ENCODE measurements around the gene RIN1. TPM values are rescaled to one million over a fixed set of nuclear protein-coding genes. Genes with fewer than 3 reads are reported as not detected.

Gene RIN1
- total and polyA plus RNA-seq, 7 experiments from 2014 or later, result 1.4 to 22.9 (median 9.1) TPM

DNA sequence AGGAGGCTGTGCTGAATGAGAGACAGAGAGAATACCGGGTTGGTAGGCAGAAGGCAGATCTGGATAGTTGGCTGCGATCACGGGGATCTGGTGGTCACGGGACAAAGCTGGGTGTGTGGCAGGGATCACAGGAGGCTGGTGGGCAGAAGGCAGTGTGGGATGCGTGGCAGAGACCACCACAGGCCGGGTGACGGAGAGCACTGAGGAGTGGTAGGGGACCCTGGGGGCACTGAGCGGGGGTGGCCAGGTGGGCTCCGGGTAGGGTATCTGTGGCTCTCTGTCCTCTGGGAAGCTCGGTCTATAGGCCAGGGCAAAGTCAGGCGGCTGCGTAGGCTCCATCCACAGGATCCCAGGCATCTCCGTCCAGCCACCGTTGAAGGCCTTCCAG is 20.7 kb downstream of the RIN1 start:
- Mint-ChIP-seq H3K36me3 (peaks cover 0 to 12% (median 0%) of the 10 kb centered on the region in 5 donors), H3K9me3 (peaks cover 0 to 5% (median 0%) of the 10 kb centered on the region in 11 donors), H3K4me3 (peak overlapping the region in 9 of 10 donors; percentile 37 to 83 (median 72)), H3K27ac (peak overlapping the region; percentile 15 to 100 (median 97)), H3K4me1 (peaks cover 35 to 67% (median 51%) of the 10 kb centered on the region in 7 donors), H3K27me3 (peaks cover 0 to 9% (median 0%) of the 10 kb centered on the region in 5 donors)
- H3K4me3 ChIP-seq (ENCODE audit: low read length), result no peak overlapping the region
- ChIA-PET CTCF (no interaction called here), POLR2A (interaction anchor here (0.7 to 1.2 kb wide), 6 partner anchors 11 to 313 kb away, joined by 3 to 5 read pairs (median 4); partner anchors contain the start of genes B4GAT1, BANF1 and EIF1AD)
- peaks cover 33 to 59% of the 10 kb centered on the region in 2 donors for H3K4me1 ChIP-seq (ENCODE audit: control insufficient read depth in 2 of 2, insufficient read depth in 2 of 2, low read length in 2 of 2)
- intact Hi-C loops (cut with micrococcal nuclease), result loop anchor here in 1 of 2 donors (5.0 kb wide), 1 partner anchor 1192 kb away; the partner anchor contains the start of genes CDK2AP2 and PITPNM1
- peak overlapping the region; percentile 99 for H3K27ac ChIP-seq (ENCODE audit: low read depth, low read length)
- ATAC-seq (no peak), DNase-seq (no peak)
- H3K27me3 ChIP-seq (ENCODE audit: control insufficient read depth in 2 of 2, insufficient read depth in 2 of 2, low read length in 2 of 2), result no peaks in the 10 kb centered on the region
- no peaks in the 10 kb centered on the region for H3K36me3 ChIP-seq (ENCODE audit: control insufficient read depth in 2 of 3, insufficient read depth in 3 of 3, low read length in 3 of 3)
- H3K9me3 ChIP-seq (ENCODE audit: control insufficient read depth in 2 of 3, low read length in 3 of 3), result no peaks in the 10 kb centered on the region

DNA sequence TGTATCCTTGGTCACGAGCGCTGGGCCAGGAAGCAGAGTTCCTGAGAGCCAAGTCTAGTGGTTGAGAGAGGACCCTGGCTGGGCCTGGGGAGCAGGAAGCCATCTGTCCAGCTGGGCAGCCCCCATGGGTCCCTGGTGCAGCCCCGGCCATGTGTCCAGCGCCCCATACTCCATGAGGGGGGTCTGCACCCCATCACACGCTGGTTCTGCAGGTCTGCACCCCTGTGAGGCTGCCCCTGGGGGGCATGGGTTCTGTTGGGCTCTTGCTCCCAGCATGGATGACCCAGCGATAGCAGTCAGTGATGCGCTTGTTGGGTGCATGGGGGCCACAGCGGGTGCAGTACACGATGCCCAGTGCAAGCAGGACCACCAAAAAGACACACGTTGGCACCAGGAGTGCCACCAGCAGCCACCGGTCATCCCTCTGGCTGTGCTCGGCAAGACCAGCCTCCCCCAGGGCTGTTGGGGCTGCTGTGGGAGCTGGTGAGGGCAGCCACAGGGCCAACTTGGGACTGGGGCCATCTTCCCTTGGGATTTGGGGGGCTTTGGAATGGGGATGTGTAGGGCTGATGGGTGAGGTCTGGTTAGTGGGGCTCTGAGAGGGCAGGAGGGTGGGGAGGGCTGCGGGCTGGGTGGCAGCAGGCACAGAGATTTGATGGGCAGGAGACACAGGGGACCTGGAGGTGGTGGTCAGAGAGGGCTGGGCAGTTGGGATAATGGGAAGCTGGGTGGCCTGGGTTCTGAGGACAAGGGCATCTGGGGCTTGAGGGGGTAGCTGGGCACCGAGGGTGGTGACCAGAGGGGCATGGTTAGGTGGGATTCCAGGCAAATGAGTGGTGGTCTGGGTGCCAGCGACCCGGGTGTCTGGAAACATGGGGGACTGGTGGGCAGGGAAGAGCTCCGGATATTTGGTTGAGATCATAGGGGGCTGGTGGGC is 21.4 kb downstream of the RIN1 start:
- ChIA-PET CTCF (no interaction called here), POLR2A (interaction anchor here (0.7 to 3.9 kb wide), 6 partner anchors 11 to 312 kb away, joined by 3 to 89 read pairs (median 4); partner anchors contain the start of genes B4GAT1, BANF1 and EIF1AD)
- H3K27ac Mint-ChIP-seq, result peak overlapping the region; percentile 66 to 100 (median 98)
- peaks cover 33 to 59% of the 10 kb centered on the region in 2 donors for H3K4me1 ChIP-seq (ENCODE audit: control insufficient read depth in 2 of 2, insufficient read depth in 2 of 2, low read length in 2 of 2)
- ATAC-seq (no peak), DNase-seq (no peak)
- H3K27me3 ChIP-seq (ENCODE audit: control insufficient read depth in 2 of 2, insufficient read depth in 2 of 2, low read length in 2 of 2), result no peaks in the 10 kb centered on the region
- no peaks in the 10 kb centered on the region for H3K9me3 ChIP-seq (ENCODE audit: control insufficient read depth in 2 of 3, low read length in 3 of 3)
- intact Hi-C loops (cut with micrococcal nuclease), result loop anchor here in 1 of 2 donors (5.0 kb wide), 1 partner anchor 1192 kb away; the partner anchor contains the start of genes CDK2AP2 and PITPNM1
- no peak overlapping the region for H3K4me3 ChIP-seq (ENCODE audit: low read length)
- H3K36me3 Mint-ChIP-seq, result peaks cover 0 to 7% (median 0%) of the 10 kb centered on the region in 5 donors
- peaks cover 31 to 61% (median 49%) of the 10 kb centered on the region in 7 donors for H3K4me1 Mint-ChIP-seq
- peak overlapping the region; percentile 99 for H3K27ac ChIP-seq (ENCODE audit: low read depth, low read length)
- peak overlapping the region in 9 of 10 donors; percentile 63 to 97 (median 92) for H3K4me3 Mint-ChIP-seq
- H3K9me3 Mint-ChIP-seq, result peaks cover 0 to 2% (median 0%) of the 10 kb centered on the region in 11 donors
- peaks cover 0 to 9% (median 0%) of the 10 kb centered on the region in 5 donors for H3K27me3 Mint-ChIP-seq
- no peaks in the 10 kb centered on the region for H3K36me3 ChIP-seq (ENCODE audit: control insufficient read depth in 2 of 3, insufficient read depth in 3 of 3, low read length in 3 of 3)

DNA sequence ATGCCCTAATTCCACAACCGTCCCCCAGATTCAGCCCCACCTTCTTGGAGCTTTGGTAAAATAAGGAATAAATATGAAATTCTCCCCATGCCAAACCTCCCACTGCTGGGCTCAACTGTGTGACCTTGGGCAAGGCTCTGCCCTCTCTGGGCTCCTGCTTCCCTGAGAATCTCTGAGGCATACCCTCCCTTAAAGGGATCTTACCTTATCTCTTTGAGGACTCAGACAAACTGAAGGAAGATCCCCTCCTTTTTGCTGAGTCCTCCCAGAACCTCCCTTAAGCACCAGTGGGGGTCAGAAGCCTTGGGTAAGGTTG is 22.1 kb downstream of the RIN1 start:
- H3K4me3 ChIP-seq (ENCODE audit: low read length), result no peak overlapping the region
- peaks cover 31 to 54% of the 10 kb centered on the region in 2 donors for H3K4me1 ChIP-seq (ENCODE audit: control insufficient read depth in 2 of 2, insufficient read depth in 2 of 2, low read length in 2 of 2)
- Mint-ChIP-seq H3K36me3 (peaks cover 0 to 5% (median 0%) of the 10 kb centered on the region in 5 donors), H3K27ac (peak overlapping the region; percentile 66 to 100 (median 98)), H3K9me3 (peaks cover 0 to 2% (median 0%) of the 10 kb centered on the region in 11 donors), H3K27me3 (peaks cover 0 to 6% (median 0%) of the 10 kb centered on the region in 5 donors), H3K4me3 (peak overlapping the region; percentile 63 to 97 (median 92)), H3K4me1 (peaks cover 30 to 54% (median 44%) of the 10 kb centered on the region in 7 donors)
- ChIA-PET POLR2A (interaction anchor here (3.8 to 3.9 kb wide), 2 partner anchors 11 to 21 kb away, joined by 28 to 89 read pairs; partner anchors contain the start of gene RIN1), CTCF (no interaction called here)
- no peaks in the 10 kb centered on the region for H3K9me3 ChIP-seq (ENCODE audit: control insufficient read depth in 2 of 3, low read length in 3 of 3)
- no peaks in the 10 kb centered on the region for H3K36me3 ChIP-seq (ENCODE audit: control insufficient read depth in 2 of 3, insufficient read depth in 3 of 3, low read length in 3 of 3)
- H3K27me3 ChIP-seq (ENCODE audit: control insufficient read depth in 2 of 2, insufficient read depth in 2 of 2, low read length in 2 of 2), result no peaks in the 10 kb centered on the region
- intact Hi-C loops (cut with micrococcal nuclease), result no loop called here
- peak overlapping the region; percentile 99 for H3K27ac ChIP-seq (ENCODE audit: low read depth, low read length)
- ATAC-seq, result no peak
- DNase-seq, result no peak

DNA sequence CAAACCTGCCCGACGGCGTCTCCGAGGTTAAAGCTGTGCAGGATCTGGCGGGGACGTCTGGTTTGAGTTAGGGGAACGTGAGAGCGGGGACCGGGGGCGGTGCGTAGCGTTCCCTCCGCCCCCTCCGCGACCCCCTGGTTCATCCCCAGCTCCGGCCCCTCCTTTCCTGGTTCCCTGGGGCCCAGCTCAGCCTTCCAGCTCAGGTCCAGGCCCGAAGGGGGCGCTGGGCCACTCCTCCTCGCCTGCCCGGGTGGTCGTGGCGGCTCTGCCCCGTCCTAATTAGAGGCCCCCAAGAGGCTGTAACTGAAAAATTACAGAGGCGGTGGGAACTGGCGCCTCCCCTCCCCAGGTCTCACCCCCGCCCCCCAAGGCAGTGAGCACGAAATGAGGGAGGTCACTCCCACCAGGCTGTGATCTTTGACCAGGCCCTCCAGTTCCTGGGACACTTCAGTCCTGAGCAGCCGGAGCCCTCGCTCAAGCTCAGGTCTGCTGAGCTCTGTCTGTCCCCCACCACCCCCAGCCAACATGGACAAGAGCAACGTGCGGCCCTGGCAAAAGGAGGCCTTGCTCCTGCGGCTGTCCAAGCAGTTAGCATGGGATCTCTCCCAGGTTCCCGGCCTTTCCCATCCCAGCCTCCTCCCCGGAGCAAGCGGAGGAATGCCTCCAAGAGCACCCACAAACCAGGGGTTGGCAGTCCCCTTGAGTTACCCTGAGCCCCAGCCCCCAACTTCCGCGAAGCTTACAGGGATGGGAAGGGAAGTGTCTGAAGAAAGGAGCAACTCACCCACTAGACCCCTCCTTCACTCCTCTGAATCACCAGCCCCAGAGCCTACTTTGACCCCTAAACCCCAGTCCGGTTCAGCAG is 22.7 kb downstream of the RIN1 start:
- H3K9me3 ChIP-seq (ENCODE audit: control insufficient read depth in 2 of 3, low read length in 3 of 3), result no peaks in the 10 kb centered on the region
- CTCF ChIA-PET, result interaction anchor here (1.0 to 4.6 kb wide), 9 partner anchors 9 to 76 kb away, joined by 3 to 58 read pairs (median 31); partner anchors contain the start of genes BRMS1 and SLC29A2
- peaks cover 0 to 1% (median 0%) of the 10 kb centered on the region in 11 donors for H3K9me3 Mint-ChIP-seq
- peaks cover 0 to under 1% (median 0%) of the 10 kb centered on the region in 5 donors for H3K27me3 Mint-ChIP-seq
- no peaks in the 10 kb centered on the region for H3K27me3 ChIP-seq (ENCODE audit: control insufficient read depth in 2 of 2, insufficient read depth in 2 of 2, low read length in 2 of 2)
- H3K4me1 Mint-ChIP-seq, result peaks cover 24 to 48% (median 38%) of the 10 kb centered on the region in 7 donors
- POLR2A ChIA-PET, result interaction anchor here (1.0 to 4.0 kb wide), 17 partner anchors 8 to 890 kb away, joined by 3 to 89 read pairs (median 11); partner anchors contain the start of genes B4GAT1, BRMS1, RBM14 and RBM4B
- intact Hi-C loops (cut with micrococcal nuclease), result no loop called here
- H3K36me3 ChIP-seq (ENCODE audit: control insufficient read depth in 2 of 3, insufficient read depth in 3 of 3, low read length in 3 of 3), result no peaks in the 10 kb centered on the region
- DNase-seq (no peak), ATAC-seq (no peak)
- peak overlapping the region; percentile 75 for H3K4me3 ChIP-seq (ENCODE audit: low read length)
- H3K27ac Mint-ChIP-seq, result peak overlapping the region; percentile 93 to 100 (median 98)
- peaks cover 0 to under 1% (median 0%) of the 10 kb centered on the region in 5 donors for H3K36me3 Mint-ChIP-seq
- H3K4me3 Mint-ChIP-seq, result peak overlapping the region; percentile 63 to 97 (median 94)
- H3K4me1 ChIP-seq (ENCODE audit: control insufficient read depth in 2 of 2, insufficient read depth in 2 of 2, low read length in 2 of 2), result peaks cover 25 to 48% of the 10 kb centered on the region in 2 donors
- peak overlapping the region; percentile 99 for H3K27ac ChIP-seq (ENCODE audit: low read depth, low read length)

DNA sequence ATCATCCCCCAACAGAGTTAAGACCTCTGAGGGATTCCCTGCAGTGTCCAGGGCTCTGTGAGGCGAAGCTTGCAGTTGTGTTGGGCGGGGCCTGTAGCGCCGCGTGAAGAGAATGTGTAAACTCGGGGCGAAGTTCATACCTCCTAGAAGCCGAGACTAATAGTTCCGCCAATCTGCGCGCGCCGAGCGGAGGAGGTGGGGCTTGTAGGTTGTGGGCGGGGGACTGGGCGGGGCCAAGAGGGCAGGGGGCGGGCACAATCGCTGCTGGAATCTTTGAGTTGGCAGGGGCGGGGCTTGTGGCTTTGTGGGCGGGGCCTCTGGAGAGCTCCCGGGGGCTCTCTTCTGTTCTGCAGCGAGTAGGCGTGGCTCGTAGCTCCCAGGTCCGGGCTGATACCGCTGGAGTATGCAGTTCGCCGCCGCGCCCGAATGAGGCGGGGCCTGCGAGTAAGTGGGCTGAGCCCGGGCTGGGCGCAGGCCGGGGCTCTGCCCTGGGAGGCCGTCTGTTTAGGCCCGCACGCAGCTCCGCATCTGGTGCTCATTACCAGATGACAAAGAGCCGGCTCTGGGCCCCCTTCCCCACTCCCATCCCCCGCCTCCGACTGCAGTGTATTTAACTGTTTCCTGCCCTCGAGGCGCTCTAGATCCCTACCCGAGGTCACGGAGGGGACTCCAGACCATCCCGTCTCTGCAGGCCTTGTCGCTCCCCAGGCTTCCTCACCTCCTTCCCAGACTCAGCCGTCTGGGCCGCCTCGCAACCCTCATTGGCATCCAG is 23.5 kb downstream of the RIN1 start:
- H3K4me3 ChIP-seq (ENCODE audit: low read length), result peak overlapping the region; percentile 92
- ChIA-PET POLR2A (interaction anchor here (0.6 to 4.0 kb wide), 26 partner anchors 9 to 1568 kb away, joined by 3 to 89 read pairs (median 4); partner anchors contain the start of genes B4GAT1, BRMS1, MRPL11 and RAB1B), CTCF (interaction anchor here (1.0 to 4.6 kb wide), 16 partner anchors 9 to 268 kb away, joined by 3 to 58 read pairs (median 12); partner anchors contain the start of genes BRMS1, MRPL11, RIN1 and SLC29A2)
- H3K4me1 ChIP-seq (ENCODE audit: control insufficient read depth in 2 of 2, insufficient read depth in 2 of 2, low read length in 2 of 2), result peaks cover 17 to 40% of the 10 kb centered on the region in 2 donors
- no peaks in the 10 kb centered on the region for H3K27me3 ChIP-seq (ENCODE audit: control insufficient read depth in 2 of 2, insufficient read depth in 2 of 2, low read length in 2 of 2)
- H3K27ac ChIP-seq (ENCODE audit: low read depth, low read length), result peak overlapping the region; percentile 99
- ATAC-seq (peak; percentile 80), DNase-seq (peak; percentile 97 to 100 (median 98))
- H3K36me3 ChIP-seq (ENCODE audit: control insufficient read depth in 2 of 3, insufficient read depth in 3 of 3, low read length in 3 of 3), result no peaks in the 10 kb centered on the region
- no peaks in the 10 kb centered on the region for H3K9me3 ChIP-seq (ENCODE audit: control insufficient read depth in 2 of 3, low read length in 3 of 3)
- H3K36me3 Mint-ChIP-seq, result no peaks in the 10 kb centered on the region
- H3K9me3 Mint-ChIP-seq, result peaks cover 0 to 1% (median 0%) of the 10 kb centered on the region in 11 donors
- intact Hi-C loops (cut with micrococcal nuclease), result loop anchor here (1.0 kb wide), 14 partner anchors 16 to 453 kb away; partner anchors contain the start of genes BRMS1 (in 2 of the 2), PELI3 (in 2 of the 2), RAB1B (in 2 of the 2) and SLC29A2 (in 2 of the 2)
- H3K4me1 Mint-ChIP-seq, result peaks cover 17 to 40% (median 31%) of the 10 kb centered on the region in 7 donors
- no peaks in the 10 kb centered on the region for H3K27me3 Mint-ChIP-seq
- peak overlapping the region; percentile 63 to 97 (median 94) for H3K4me3 Mint-ChIP-seq
- peak overlapping the region; percentile 93 to 100 (median 98) for H3K27ac Mint-ChIP-seq
